HCT116 (cell line): ENCODE results near the gene VWA1. TPM values are rescaled to one million over a fixed set of nuclear protein-coding genes. Genes with fewer than 3 reads are reported as not detected.

Experiments
- ATAC-seq: fragments of 200-7000 bp; cut with Tn5 transposase; 2 replicates; pipeline ENCODE4 v1.9.1; 2020; ENCODE audit warnings: mild to moderate bottlenecking, moderate library complexity
- BruUV-seq: library from RNA; stranded (reverse); fragments of 400-500 nt; replicated peaks from 2 replicates; lab custom pipeline; 2021; lab: Mats Ljungman, UMichigan
- CTCF ChIA-PET: fragments of 300-600 bp; sonication (Branson Sonifier 250); formaldehyde crosslinking; loops from one replicate; lab custom pipeline; 2021; ENCODE audit warnings: antibody characterized with exemption; lab: Charles Lee
- POLR2A ChIA-PET: fragments of 300-600, 350-600 bp; sonication (Branson Sonifier 250); formaldehyde crosslinking; loops from one replicate; lab custom pipeline; 2021; ENCODE audit warnings: antibody characterized with exemption; lab: Charles Lee
- RAD21 ChIA-PET, 2 experiments: fragments of 300-600 bp; sonication (Branson Sonifier 250); formaldehyde crosslinking; loops; one replicate each; lab custom pipeline; 2023; ENCODE audit warnings: low total read pairs in 2 of 2; ENCODE audit not compliant: uncharacterized antibody in 2 of 2, unreplicated experiment in 2 of 2, low non-redundant PET in 1 of 2; lab: Charles Lee
- DNase-seq: peaks from one replicate; pipeline ENCODE4 v3.0.0-alpha.2; 2010; ENCODE audit warnings: low read depth, low spot score
- H2AFZ ChIP-seq: fragments of 200-600 bp; shearing (Covaris generic), sonication (generic); 2 replicates; pipeline ENCODE4 v1.6.1; 2017; ENCODE audit warnings: low read depth, mixed run types, mixed read lengths, antibody characterized with exemption, low read length; ENCODE audit not compliant: poor library complexity, severe bottlenecking
- H3K27ac ChIP-seq: 2 replicates; pipeline ENCODE4 v1.5.1; 2012; ENCODE audit warnings: low read depth, low read length
- H3K27me3 ChIP-seq: fragments of 200-600 bp; sonication (generic); 2 replicates; pipeline ENCODE4 v1.6.1; 2016; ENCODE audit warnings: mixed run types, low read length, mixed read lengths; ENCODE audit not compliant: insufficient read depth
- H3K36me3 ChIP-seq, 2 experiments: fragments of 200-500 bp in 1 of 2; fragments of 200-600 bp in 1 of 2; sonication (Bioruptor generic) in 1 of 2; sonication (generic) in 1 of 2; 2 replicates each; pipeline versions ENCODE4 v1.5.1 to v1.6.1; 2014 to 2016; ENCODE audit warnings: low read length in 2 of 2, inconsistent platforms in 1 of 2, mixed read lengths in 1 of 2, mixed run types in 1 of 2; ENCODE audit not compliant: insufficient read depth in 2 of 2, control insufficient read depth in 1 of 2
- H3K4me1 ChIP-seq, 2 experiments: fragments of 200-600 bp in 1 of 2; sonication (generic) in 1 of 2; 2 replicates each; pipeline versions ENCODE4 v1.5.1 to v1.6.1; 2012 to 2017; ENCODE audit warnings: low read length in 2 of 2, inconsistent platforms in 1 of 2, mild to moderate bottlenecking in 1 of 2, mixed read lengths in 1 of 2, mixed run types in 1 of 2, moderate library complexity in 1 of 2; ENCODE audit not compliant: insufficient read depth in 2 of 2, control insufficient read depth in 1 of 2
- H3K4me2 ChIP-seq: fragments of 200-600 bp; sonication (generic); 2 replicates; pipeline ENCODE4 v1.6.1; 2017; ENCODE audit warnings: mixed run types, low read length, mixed read lengths
- H3K4me3 ChIP-seq, 2 experiments: fragments of 200-600 bp in 1 of 2; sonication (generic) in 1 of 2; replicated peaks in 1 of 2; 2 replicates each; pipeline ENCODE4 v1.5.1; 2011 to 2016; ENCODE audit warnings: low read length in 2 of 2, control low read depth in 1 of 2, low read depth in 1 of 2, mild to moderate bottlenecking in 1 of 2, mixed read lengths in 1 of 2, mixed run types in 1 of 2
- H3K79me2 ChIP-seq: fragments of 200-600 bp; sonication (generic); 2 replicates; pipeline ENCODE4 v1.6.1; 2017; ENCODE audit warnings: mild to moderate bottlenecking, mixed run types, low read length, moderate library complexity, mixed read lengths; ENCODE audit not compliant: insufficient read depth
- H3K9ac ChIP-seq: fragments of 200-600 bp; sonication (generic); 2 replicates; pipeline ENCODE4 v1.6.1; 2016; ENCODE audit warnings: low read length, mixed read lengths
- H3K9me2 ChIP-seq: fragments of 200-600 bp; sonication (generic), shearing (Covaris generic); 2 replicates; pipeline ENCODE4 v1.6.1; 2017; ENCODE audit warnings: mixed run types, mild to moderate bottlenecking, moderate library complexity; ENCODE audit not compliant: insufficient read depth
- H3K9me3 ChIP-seq, 2 experiments: fragments of 200-500 bp in 1 of 2; fragments of 200-600 bp in 1 of 2; sonication (Bioruptor generic) in 1 of 2; sonication (generic) in 1 of 2; 2 replicates each; pipeline ENCODE4 v1.6.1; 2014 to 2017; ENCODE audit warnings: low read length in 2 of 2, mixed read lengths in 2 of 2, inconsistent platforms in 1 of 2, low read depth in 1 of 2, mild to moderate bottlenecking in 1 of 2, mixed run types in 1 of 2, moderate library complexity in 1 of 2; ENCODE audit not compliant: control insufficient read depth in 1 of 2, insufficient read depth in 1 of 2
- H4K20me1 ChIP-seq: fragments of 200-600 bp; sonication (generic), shearing (Covaris generic); 2 replicates; pipeline ENCODE4 v1.6.1; 2017; ENCODE audit warnings: mixed run types, mild to moderate bottlenecking, moderate library complexity; ENCODE audit not compliant: insufficient read depth
- FOSL1 ChIP-seq: IDR thresholded peaks from 2 replicates; pipeline ENCODE4 v1.6.1; 2012; ENCODE audit warnings: low read depth
- POLR2A ChIP-seq: IDR thresholded peaks from 2 replicates; pipeline ENCODE4 v1.7.0; 2011; ENCODE audit warnings: borderline replicate concordance; ENCODE audit not compliant: insufficient read depth, insufficient read length; ENCODE audit errors: extremely low read depth
- POLR2AphosphoS5 ChIP-seq: IDR thresholded peaks from 2 replicates; pipeline ENCODE4 v1.6.1; 2011; ENCODE audit warnings: mild to moderate bottlenecking, low read depth, low read length, moderate library complexity
- YY1 ChIP-seq: IDR thresholded peaks from 2 replicates; pipeline ENCODE4 v1.6.1; 2011; ENCODE audit warnings: low read length, low read depth, moderate library complexity, mild to moderate bottlenecking; ENCODE audit not compliant: insufficient replicate concordance; ENCODE audit errors: extremely low read depth
- intact Hi-C: fragments of 100-400 bp; cut with micrococcal nuclease; formaldehyde crosslinking; loops from 2 replicates; pipeline ENCODE4 v1.10.0; 2022
- total RNA-seq: library from RNA; stranded (reverse); gene quantifications from one replicate; pipeline ENCODE4 v1.2.1, GENCODE V29; 2021; ENCODE audit not compliant: unreplicated experiment
- TF ChIP-seq, protein P1 (sequence below): IDR thresholded peaks from 2 replicates; pipeline ENCODE4 v1.6.1; 2012
- TF ChIP-seq, protein P2 (sequence below): IDR thresholded peaks from 2 replicates; pipeline ENCODE4 v1.6.1; 2012
- TF ChIP-seq, protein P3 (sequence below), 3 experiments: fragments of 200-600 bp in 1 of 3; sonication (generic) in 1 of 3; IDR thresholded peaks in 2 of 3; conservative IDR thresholded peaks in 1 of 3; 2 replicates each; pipeline ENCODE4 v1.5.1; 2012 to 2017; ENCODE audit warnings: low read depth in 2 of 3, low read length in 2 of 3, antibody characterized with exemption in 1 of 3, borderline replicate concordance in 1 of 3, control low read depth in 1 of 3, mild to moderate bottlenecking in 1 of 3, mixed read lengths in 1 of 3, mixed run types in 1 of 3, moderate library complexity in 1 of 3; ENCODE audit not compliant: insufficient read depth in 1 of 3

Gene VWA1
- total RNA-seq, 1 experiment from 2014 or later = 50.6 TPM

DNA sequence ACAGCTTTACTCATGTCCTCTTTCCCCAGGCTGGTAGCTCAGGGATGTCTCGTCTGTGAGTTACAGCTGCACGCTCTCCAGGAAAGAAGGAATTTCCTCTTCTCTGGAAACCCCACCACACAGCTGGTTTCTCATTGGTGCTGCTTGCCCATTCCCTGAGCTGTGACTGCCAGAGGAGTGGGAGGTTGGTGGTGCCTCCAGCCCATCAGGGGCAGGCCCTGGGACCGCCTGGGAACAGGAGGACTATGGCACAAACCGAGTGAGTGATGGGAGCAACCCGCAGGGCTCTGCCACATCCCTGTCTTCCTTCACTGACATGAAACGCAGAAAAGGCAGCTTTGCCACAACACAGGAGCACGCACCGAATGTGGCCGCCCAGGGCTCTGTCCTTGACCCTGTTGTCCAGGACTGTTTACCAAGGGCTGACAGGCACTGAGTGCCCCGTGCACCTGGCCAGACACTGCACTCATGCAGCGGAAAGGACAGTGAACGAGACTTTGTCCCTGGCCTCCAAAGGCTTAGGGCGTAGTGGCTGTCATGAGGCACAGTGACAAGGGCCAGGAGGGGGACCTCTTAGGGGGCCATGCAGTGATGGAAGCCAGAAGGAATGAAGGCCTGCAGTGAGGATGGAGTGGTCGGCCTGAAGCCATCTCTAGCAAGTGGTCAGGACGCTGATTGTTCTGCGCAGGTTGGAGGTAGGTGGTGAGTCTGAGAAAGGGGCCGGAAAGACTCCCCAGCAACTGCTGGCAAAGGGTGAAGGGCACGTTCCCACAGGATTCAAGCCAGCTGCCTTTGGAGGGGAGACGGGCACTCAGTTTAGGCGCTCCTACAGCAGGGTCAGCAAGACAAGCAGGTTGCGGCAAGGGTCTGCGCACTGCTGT, 34.7 kb upstream of the VWA1 start:
- Histone ChIP-seq H3K27ac (peak overlapping the region; percentile 86), H3K9ac (peak overlapping the region; percentile 97), H3K27me3 (no peaks in the 10 kb centered on the region), H3K4me3 (peak overlapping the region; percentile 96 to 99), H3K36me3 (peaks cover 22 to 49% of the 10 kb centered on the region in 2 experiments), H3K9me3 (no peaks in the 10 kb centered on the region), H3K9me2 (no peaks in the 10 kb centered on the region), H2AFZ (no peak overlapping the region), H3K79me2 (peaks cover 83% of the 10 kb centered on the region), H3K4me2 (peak overlapping the region; percentile 98), H3K4me1 (peaks cover 14 to 54% of the 10 kb centered on the region in 2 experiments), H4K20me1 (peaks cover 5% of the 10 kb centered on the region; the same call in 1 of the 2 replicates)
- no peak for TF ChIP-seq POLR2AphosphoS5
- peak; percentile 3 for TF ChIP-seq POLR2A
- ChIA-PET CTCF (interaction anchor here (1.0 kb wide), 1 partner anchor 26 kb away, joined by 4 read pairs; the partner anchor contains the start of gene AURKAIP1), RAD21 (no interaction called here), POLR2A (interaction anchor here (0.5 to 1.0 kb wide), 2 partner anchors 19 to 32 kb away, joined by 3 read pairs; no protein-coding TSS in a partner anchor)
- BruUV-seq = no TSS peak
- no peak for ATAC-seq
- intact Hi-C loops = no loop called here
- DNase-seq = no peak

DNA sequence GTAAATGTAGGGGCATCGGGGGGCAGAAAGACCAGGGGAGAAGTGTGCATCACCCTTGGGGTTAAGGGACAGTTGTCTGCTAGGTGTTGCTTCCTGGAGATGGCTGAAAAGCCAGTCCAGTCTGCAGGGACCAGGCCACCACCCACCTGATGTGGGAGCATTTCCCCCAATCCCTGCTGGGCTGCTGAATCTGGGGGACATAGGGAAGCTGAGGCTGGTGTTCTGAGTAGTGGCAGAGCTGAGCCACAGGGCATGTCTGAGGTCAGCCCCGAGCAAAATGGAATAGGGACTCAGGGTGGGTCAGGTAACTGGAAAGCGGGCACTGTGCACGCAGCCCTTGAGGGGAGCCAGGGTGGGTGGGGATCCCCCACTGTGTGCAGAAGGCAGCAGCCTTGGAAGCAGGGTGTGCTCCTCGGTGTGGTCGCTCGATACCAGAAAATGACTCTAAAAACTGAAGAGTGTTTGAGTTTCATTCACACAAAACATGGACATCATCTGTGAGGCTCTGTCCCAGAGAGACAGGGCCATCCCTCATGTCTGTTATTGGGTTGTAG, 34.0 kb upstream of the VWA1 start:
- H3K4me1 ChIP-seq = peaks cover 19 to 59% of the 10 kb centered on the region in 2 experiments
- H3K9me2 ChIP-seq = no peaks in the 10 kb centered on the region
- H2AFZ ChIP-seq = no peak overlapping the region
- H3K79me2 ChIP-seq = peaks cover 84% of the 10 kb centered on the region
- TF ChIP-seq, protein P1, sequence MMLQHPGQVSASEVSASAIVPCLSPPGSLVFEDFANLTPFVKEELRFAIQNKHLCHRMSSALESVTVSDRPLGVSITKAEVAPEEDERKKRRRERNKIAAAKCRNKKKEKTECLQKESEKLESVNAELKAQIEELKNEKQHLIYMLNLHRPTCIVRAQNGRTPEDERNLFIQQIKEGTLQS = no peak
- TF ChIP-seq, protein P2, sequence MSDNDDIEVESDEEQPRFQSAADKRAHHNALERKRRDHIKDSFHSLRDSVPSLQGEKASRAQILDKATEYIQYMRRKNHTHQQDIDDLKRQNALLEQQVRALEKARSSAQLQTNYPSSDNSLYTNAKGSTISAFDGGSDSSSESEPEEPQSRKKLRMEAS = no peak
- TF ChIP-seq YY1 = no peak
- no peak for TF ChIP-seq FOSL1
- TF ChIP-seq, protein P3, sequence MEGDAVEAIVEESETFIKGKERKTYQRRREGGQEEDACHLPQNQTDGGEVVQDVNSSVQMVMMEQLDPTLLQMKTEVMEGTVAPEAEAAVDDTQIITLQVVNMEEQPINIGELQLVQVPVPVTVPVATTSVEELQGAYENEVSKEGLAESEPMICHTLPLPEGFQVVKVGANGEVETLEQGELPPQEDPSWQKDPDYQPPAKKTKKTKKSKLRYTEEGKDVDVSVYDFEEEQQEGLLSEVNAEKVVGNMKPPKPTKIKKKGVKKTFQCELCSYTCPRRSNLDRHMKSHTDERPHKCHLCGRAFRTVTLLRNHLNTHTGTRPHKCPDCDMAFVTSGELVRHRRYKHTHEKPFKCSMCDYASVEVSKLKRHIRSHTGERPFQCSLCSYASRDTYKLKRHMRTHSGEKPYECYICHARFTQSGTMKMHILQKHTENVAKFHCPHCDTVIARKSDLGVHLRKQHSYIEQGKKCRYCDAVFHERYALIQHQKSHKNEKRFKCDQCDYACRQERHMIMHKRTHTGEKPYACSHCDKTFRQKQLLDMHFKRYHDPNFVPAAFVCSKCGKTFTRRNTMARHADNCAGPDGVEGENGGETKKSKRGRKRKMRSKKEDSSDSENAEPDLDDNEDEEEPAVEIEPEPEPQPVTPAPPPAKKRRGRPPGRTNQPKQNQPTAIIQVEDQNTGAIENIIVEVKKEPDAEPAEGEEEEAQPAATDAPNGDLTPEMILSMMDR (IDR thresholded peaks at IDR 0.05 in 2 of 3, conservative IDR thresholded peaks at IDR 0.05 in 1 of 3; ENCODE audit: borderline replicate concordance in 1 of 3, insufficient read depth in 1 of 3, low read depth in 2 of 3, low read length in 2 of 3) = no peak
- intact Hi-C loops = loop anchor here (2.0 kb wide), 1 partner anchor 39 kb away; no protein-coding TSS in a partner anchor
- H3K4me2 ChIP-seq = peak overlapping the region; percentile 98
- no peak overlapping the region for H3K9ac ChIP-seq
- ChIA-PET RAD21 (no interaction called here), POLR2A (no interaction called here), CTCF (interaction anchor here (1.0 to 1.6 kb wide), 5 partner anchors 13 to 103 kb away, joined by 3 to 9 read pairs (median 4); partner anchors contain the start of gene AURKAIP1)
- peak overlapping the region in 1 of 2 experiments; percentile 99; a peak in 2 of 4 replicates for H3K4me3 ChIP-seq
- no TSS peak for BruUV-seq
- peaks cover 22 to 54% of the 10 kb centered on the region in 2 experiments for H3K36me3 ChIP-seq
- ATAC-seq = no peak
- H3K27ac ChIP-seq = peak overlapping the region; percentile 86; the same call in 1 of the 2 replicates
- peaks cover 5% of the 10 kb centered on the region; the same call in 1 of the 2 replicates for H4K20me1 ChIP-seq
- H3K9me3 ChIP-seq = no peaks in the 10 kb centered on the region
- DNase-seq = no peak
- H3K27me3 ChIP-seq = no peaks in the 10 kb centered on the region
